ENCODE data around the gene TMEM235. TPM values are rescaled to one million over a fixed set of nuclear protein-coding genes. Genes with fewer than 3 reads are reported as not detected.

The TMEM235 gene
- total RNA-seq (not detected), polyA plus RNA-seq (not detected)
- long read RNA-seq, donor 1 = 0 reads
- long read RNA-seq, donor 2 = 0 reads
- long read RNA-seq, donor 3 = 0 reads
- long read RNA-seq, donor 4 = 0 reads

- Histone ChIP-seq H3K27me3 (ENCODE audit: control insufficient read depth, insufficient read depth) (no peaks in the 10 kb centered on the region), H3K4me3 (ENCODE audit: low read length) (no peak within 1 kb of the TSS), H3K9me3 (ENCODE audit: control insufficient read depth, low read length) (no peaks in the 10 kb centered on the region), H3K4me1 (ENCODE audit: control insufficient read depth, insufficient read depth, low read length) (no peaks in the 10 kb centered on the region), H3K27ac (ENCODE audit: low read length) (no peak within 1 kb of the TSS)
- intact Hi-C loops (cut with DNase I) = no loop called here
- DNase-seq (no peak), ATAC-seq (no peak)
- 22% methylated on average over 52 of the region's 52 CpGs for WGBS
Observed at GRCh38 chr17:78230996-78231935, at the start of gene TMEM235. TSS of gene TMEM235 (plus strand) at chr17:78231631. CDS start at chr17:78232024, 393 bp downstream.

DNA sequence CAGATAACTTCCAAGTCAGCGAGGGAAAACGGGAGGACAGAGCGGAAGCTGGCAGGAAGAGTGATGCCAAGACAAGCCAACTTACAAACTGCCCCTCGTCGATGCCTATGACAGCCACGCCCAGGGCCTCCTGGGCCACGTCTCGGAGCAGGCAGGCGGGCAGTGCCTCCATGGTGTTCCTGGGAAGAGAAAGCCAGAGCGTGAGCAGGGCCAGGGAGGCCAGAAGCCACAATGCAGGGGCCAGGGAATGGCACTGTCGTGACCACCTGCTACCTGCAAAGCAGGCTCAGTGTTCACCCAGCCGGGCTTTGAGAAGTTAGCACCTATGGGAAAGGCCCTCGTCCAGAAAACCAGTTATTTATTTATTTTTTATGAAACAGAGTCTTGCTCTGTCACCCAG, 48.9 kb upstream of the TMEM235 start:
- Histone ChIP-seq H3K27me3 (ENCODE audit: control insufficient read depth, insufficient read depth) (no peaks in the 10 kb centered on the region), H3K4me1 (ENCODE audit: control insufficient read depth, insufficient read depth, low read length) (no peaks in the 10 kb centered on the region), H3K4me3 (ENCODE audit: low read length) (no peak overlapping the region), H3K9me3 (ENCODE audit: control insufficient read depth, low read length) (no peaks in the 10 kb centered on the region), H3K27ac (ENCODE audit: low read length) (no peak overlapping the region)
- 96% methylated on average over 13 of the region's 13 CpGs for WGBS
- DNase-seq (no peak), ATAC-seq (no peak)
- intact Hi-C loops (cut with DNase I) = loop anchor here in 1 of 4 donors (5.0 kb wide), 1 partner anchor 75 kb away; no protein-coding TSS in a partner anchor

DNA sequence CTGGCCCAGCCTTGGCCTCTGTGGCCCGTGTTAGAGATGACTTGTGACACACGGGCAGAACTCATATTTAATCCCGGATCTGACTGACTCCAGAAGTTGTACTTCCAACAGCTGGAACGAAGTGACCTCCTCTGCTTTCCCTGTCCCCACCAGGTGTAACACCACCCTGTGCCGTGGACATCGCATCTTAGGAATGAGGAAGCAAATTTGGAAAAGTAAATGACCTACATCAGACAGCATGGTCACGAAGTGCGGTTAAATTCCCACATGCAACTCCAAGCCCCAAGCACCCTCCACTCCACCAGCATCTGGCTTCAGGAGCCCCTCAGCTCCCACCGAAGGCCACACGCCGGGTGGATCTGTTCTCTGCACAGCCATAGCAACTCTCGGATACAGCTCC, 47.5 kb upstream of the TMEM235 start:
- H3K27ac ChIP-seq (ENCODE audit: low read length) = no peak overlapping the region
- 93% methylated on average over 12 of the region's 12 CpGs for WGBS
- no peaks in the 10 kb centered on the region for H3K27me3 ChIP-seq (ENCODE audit: control insufficient read depth, insufficient read depth)
- ATAC-seq = no peak
- H3K9me3 ChIP-seq (ENCODE audit: control insufficient read depth, low read length) = no peaks in the 10 kb centered on the region
- no peaks in the 10 kb centered on the region for H3K4me1 ChIP-seq (ENCODE audit: control insufficient read depth, insufficient read depth, low read length)
- intact Hi-C loops (cut with DNase I) = loop anchor here in 1 of 4 donors (5.0 kb wide), 1 partner anchor 77 kb away; no protein-coding TSS in a partner anchor
- DNase-seq = no peak
- H3K4me3 ChIP-seq (ENCODE audit: low read length) = no peak overlapping the region

- Histone ChIP-seq H3K27ac (ENCODE audit: low read length) (no peak overlapping the region), H3K4me1 (ENCODE audit: control insufficient read depth, insufficient read depth, low read length) (no peaks in the 10 kb centered on the region), H3K9me3 (ENCODE audit: control insufficient read depth, low read length) (no peaks in the 10 kb centered on the region), H3K4me3 (ENCODE audit: low read length) (no peak overlapping the region), H3K27me3 (ENCODE audit: control insufficient read depth, insufficient read depth) (no peaks in the 10 kb centered on the region)
- intact Hi-C loops (cut with DNase I) = loop anchor here in 1 of 4 donors (5.0 kb wide), 1 partner anchor 77 kb away; no protein-coding TSS in a partner anchor
- WGBS = 82% methylated on average over 10 of the region's 10 CpGs
- DNase-seq (no peak), ATAC-seq (no peak)
Observed at GRCh38 chr17:78184351-78184750, 47.1 kb upstream of the TMEM235 start.

DNA sequence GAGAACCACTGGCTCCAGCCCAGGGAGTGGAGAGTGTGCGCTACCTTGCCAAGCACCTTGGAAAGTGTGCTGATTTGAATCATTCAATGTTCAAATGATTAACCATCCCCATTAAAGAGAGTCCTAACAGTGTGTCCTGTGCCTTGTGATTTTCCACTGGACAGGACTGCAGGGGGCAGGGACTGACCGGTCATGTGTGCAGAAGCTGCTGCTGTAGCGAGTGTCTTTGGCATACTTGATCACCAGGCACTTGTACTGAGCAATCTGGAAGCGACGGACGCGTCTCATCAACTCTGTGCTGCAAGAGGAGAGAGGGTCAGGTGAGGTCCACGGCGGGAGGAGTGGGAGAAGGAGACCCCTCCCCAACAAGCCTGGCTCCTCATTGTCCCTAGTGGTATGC, 46.6 kb upstream of the TMEM235 start:
- no peak overlapping the region for H3K4me3 ChIP-seq (ENCODE audit: low read length)
- WGBS = 73% methylated on average over 9 of the region's 9 CpGs
- H3K9me3 ChIP-seq (ENCODE audit: control insufficient read depth, low read length) = no peaks in the 10 kb centered on the region
- no peak for DNase-seq
- intact Hi-C loops (cut with DNase I) = loop anchor here in 1 of 4 donors (5.0 kb wide), 1 partner anchor 78 kb away; no protein-coding TSS in a partner anchor
- H3K27me3 ChIP-seq (ENCODE audit: control insufficient read depth, insufficient read depth) = no peaks in the 10 kb centered on the region
- H3K27ac ChIP-seq (ENCODE audit: low read length) = no peak overlapping the region
- no peaks in the 10 kb centered on the region for H3K4me1 ChIP-seq (ENCODE audit: control insufficient read depth, insufficient read depth, low read length)
- no peak for ATAC-seq

GRCh38 chr17:78185981-78186691, 45.3 kb upstream of the TMEM235 start:
- peak overlapping the region; percentile 50 for H3K27ac ChIP-seq (ENCODE audit: low read length)
- H3K4me1 ChIP-seq (ENCODE audit: control insufficient read depth, insufficient read depth, low read length) = no peaks in the 10 kb centered on the region
- no peaks in the 10 kb centered on the region for H3K9me3 ChIP-seq (ENCODE audit: control insufficient read depth, low read length)
- no peak overlapping the region for H3K4me3 ChIP-seq (ENCODE audit: low read length)
- peak; percentile 42 to 73 for ATAC-seq
- intact Hi-C loops (cut with DNase I) = no loop called here
- H3K27me3 ChIP-seq (ENCODE audit: control insufficient read depth, insufficient read depth) = no peaks in the 10 kb centered on the region
- peak; percentile 57 to 80 (median 72) for DNase-seq
- 50% methylated on average over 10 of the region's 10 CpGs for WGBS

GRCh38 chr17:78186692-78187595, 44.5 kb upstream of the TMEM235 start, which contains the start of the genes AFMID and TK1:
TSS of gene AFMID (plus strand) at chr17:78187362. CDS start at chr17:78187371, 9 bp downstream.
TSS of gene TK1 (minus strand) at chr17:78187052. CDS start at chr17:78186994, 58 bp downstream.
- DNase-seq (peak; percentile 97 to 99 (median 98)), ATAC-seq (peak; percentile 97 to 98)
- Histone ChIP-seq H3K4me1 (ENCODE audit: control insufficient read depth, insufficient read depth, low read length) (no peaks in the 10 kb centered on the region), H3K9me3 (ENCODE audit: control insufficient read depth, low read length) (no peaks in the 10 kb centered on the region), H3K27me3 (ENCODE audit: control insufficient read depth, insufficient read depth) (no peaks in the 10 kb centered on the region), H3K4me3 (ENCODE audit: low read length) (peak within 1 kb of the TSS; percentile 61), H3K27ac (ENCODE audit: low read length) (peak within 1 kb of the TSS; percentile 50)
- intact Hi-C loops (cut with DNase I) = no loop called here
- 4% methylated on average over 57 of the region's 57 CpGs for WGBS

- no peaks in the 10 kb centered on the region for H3K9me3 ChIP-seq (ENCODE audit: control insufficient read depth, low read length)
- no peaks in the 10 kb centered on the region for H3K4me1 ChIP-seq (ENCODE audit: control insufficient read depth, insufficient read depth, low read length)
- 87% methylated on average over 5 of the region's 5 CpGs for WGBS
- peak in 1 of 3 donors; percentile 4 for DNase-seq
- intact Hi-C loops (cut with DNase I) = no loop called here
- H3K27ac ChIP-seq (ENCODE audit: low read length) = no peak overlapping the region
- no peak overlapping the region for H3K4me3 ChIP-seq (ENCODE audit: low read length)
- no peak for ATAC-seq
- no peaks in the 10 kb centered on the region for H3K27me3 ChIP-seq (ENCODE audit: control insufficient read depth, insufficient read depth)
Observed at GRCh38 chr17:78196716-78197115, 34.7 kb upstream of the TMEM235 start.

- intact Hi-C loops (cut with DNase I) = no loop called here
- ATAC-seq (peak; percentile 23 to 62), DNase-seq (peak in 2 of 3 donors; percentile 30 to 60)
Observed at GRCh38 chr17:78197147-78197832, 34.1 kb upstream of the TMEM235 start.

More at GRCh38 chr17:78197147-78197832, 34.1 kb upstream of the TMEM235 start:
- Histone ChIP-seq H3K9me3 (ENCODE audit: control insufficient read depth, low read length) (no peaks in the 10 kb centered on the region), H3K4me1 (ENCODE audit: control insufficient read depth, insufficient read depth, low read length) (no peaks in the 10 kb centered on the region), H3K27ac (ENCODE audit: low read length) (no peak overlapping the region), H3K4me3 (ENCODE audit: low read length) (no peak overlapping the region), H3K27me3 (ENCODE audit: control insufficient read depth, insufficient read depth) (no peaks in the 10 kb centered on the region)
- WGBS = 75% methylated on average over 9 of the region's 9 CpGs

Data from right cardiac atrium (tissue), 5 donors.